ENCODE results near the gene FAM227B. TPM values are rescaled to one million over a fixed set of nuclear protein-coding genes. Genes with fewer than 3 reads are reported as not detected.
"Not testable (repeated sequence)": the region's sequence is repeated elsewhere in the genome, so short reads cannot be mapped to it uniquely, and the experiment has no call there.

FAM227B gene
- total RNA-seq, 3 donors from 2014 or later, result 1.3 to 2.4 (median 1.6) TPM

GRCh38 chr15:49382394-49382793, 238.2 kb downstream of the FAM227B start:
- no peak for DNase-seq
- Mint-ChIP-seq H3K4me1 (ENCODE audit: low read depth) (no peaks in the 10 kb centered on the region), H3K27me3 (ENCODE audit: low read depth) (peaks cover 6% of the 10 kb centered on the region), H3K9me3 (peaks cover 4% of the 10 kb centered on the region), H3K36me3 (ENCODE audit: insufficient read depth) (no peaks in the 10 kb centered on the region), H3K4me3 (no peak overlapping the region)
- ATAC-seq, result no peak

- Mint-ChIP-seq H3K27me3 (ENCODE audit: low read depth) (peaks cover 2% of the 10 kb centered on the region), H3K36me3 (ENCODE audit: insufficient read depth) (no peaks in the 10 kb centered on the region), H3K4me3 (no peak overlapping the region), H3K4me1 (ENCODE audit: low read depth) (no peaks in the 10 kb centered on the region), H3K9me3 (peaks cover 4% of the 10 kb centered on the region)
- DNase-seq, result no peak
- no peak for ATAC-seq
These were observed 239.7 kb downstream of the FAM227B start for GRCh38 chr15:49380912-49381311.

- Mint-ChIP-seq H3K36me3 (ENCODE audit: insufficient read depth) (no peaks in the 10 kb centered on the region), H3K9me3 (no peaks in the 10 kb centered on the region), H3K4me3 (no peak overlapping the region), H3K27me3 (ENCODE audit: low read depth) (peaks cover 2% of the 10 kb centered on the region), H3K4me1 (ENCODE audit: low read depth) (no peaks in the 10 kb centered on the region)
- DNase-seq (no peak), ATAC-seq (no peak)
These were observed 240.6 kb downstream of the FAM227B start for GRCh38 chr15:49379996-49380395.

DNA sequence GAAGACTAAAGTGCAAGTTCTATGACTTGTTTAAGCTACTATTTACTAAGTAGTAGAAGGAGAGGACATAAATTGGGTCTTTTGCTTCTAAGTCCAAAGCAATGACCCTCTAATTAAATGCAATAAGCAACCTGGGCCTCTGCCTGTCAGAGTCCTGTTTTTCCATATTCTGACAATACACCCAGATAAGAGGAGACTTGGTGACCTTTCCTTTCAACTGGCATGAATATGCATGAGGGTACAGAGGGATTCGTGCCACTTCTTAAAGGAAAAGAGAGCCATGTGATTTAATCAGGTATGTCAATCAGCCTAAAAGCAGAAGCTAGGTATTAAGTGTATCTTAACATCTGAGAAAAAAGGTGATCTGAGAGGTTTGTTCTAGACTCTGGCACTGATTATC, 248.3 kb downstream of the FAM227B start:
- Mint-ChIP-seq H3K4me1 (ENCODE audit: low read depth) (no peaks in the 10 kb centered on the region), H3K27me3 (ENCODE audit: low read depth) (no peaks in the 10 kb centered on the region), H3K4me3 (no peak overlapping the region), H3K9me3 (no peaks in the 10 kb centered on the region), H3K36me3 (ENCODE audit: insufficient read depth) (no peaks in the 10 kb centered on the region)
- no peak for DNase-seq
- ATAC-seq, result no peak

DNA sequence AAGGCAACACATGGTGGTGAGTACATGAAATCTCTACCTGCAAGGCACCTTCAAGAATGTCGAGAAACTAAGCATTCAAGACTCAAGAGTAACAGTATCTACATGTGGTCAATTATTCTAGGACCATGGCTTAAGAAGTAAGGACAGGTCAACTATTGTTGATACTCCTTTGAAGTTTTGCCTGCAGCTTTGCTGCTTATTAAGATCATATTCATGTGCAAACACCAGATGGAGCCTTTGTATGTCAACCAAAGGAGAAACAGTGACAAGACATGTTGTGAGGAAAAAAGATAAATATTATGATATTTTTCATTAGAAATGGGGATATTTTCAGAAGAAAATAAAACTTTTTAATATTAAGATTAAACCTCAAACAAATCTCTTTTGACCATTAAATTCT, 249.8 kb downstream of the FAM227B start:
- DNase-seq (no peak), ATAC-seq (no peak)
- Mint-ChIP-seq H3K4me3 (no peak overlapping the region), H3K4me1 (ENCODE audit: low read depth) (no peaks in the 10 kb centered on the region), H3K27me3 (ENCODE audit: low read depth) (no peaks in the 10 kb centered on the region), H3K36me3 (ENCODE audit: insufficient read depth) (peaks cover 5% of the 10 kb centered on the region), H3K9me3 (peaks cover 4% of the 10 kb centered on the region)

DNA sequence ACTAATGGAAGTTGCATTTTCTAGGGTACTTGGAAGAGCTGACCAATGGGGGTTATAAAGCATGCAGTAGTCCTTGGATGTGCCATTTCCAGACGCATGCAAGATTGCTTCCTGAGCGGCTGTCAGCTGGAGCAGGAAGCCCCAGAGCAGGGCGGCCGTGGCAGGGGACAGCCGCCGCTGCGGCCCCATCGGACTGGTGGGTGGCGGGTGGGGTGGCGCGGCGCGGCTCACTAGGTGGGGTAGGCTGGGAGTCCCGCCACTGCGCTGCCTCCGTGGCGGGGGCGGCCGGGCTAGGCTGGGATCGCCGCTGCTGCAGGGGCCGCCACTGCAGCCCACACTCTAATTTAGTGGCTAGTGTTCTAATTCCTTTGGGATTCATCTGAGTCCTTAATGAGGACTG, 254.1 kb downstream of the FAM227B start:
- H3K4me1 Mint-ChIP-seq (ENCODE audit: low read depth), result no peaks in the 10 kb centered on the region
- no peaks in the 10 kb centered on the region for H3K27me3 Mint-ChIP-seq (ENCODE audit: low read depth)
- no peak overlapping the region for H3K4me3 Mint-ChIP-seq

GRCh38 chr15:49361370-49361769, 259.2 kb downstream of the FAM227B start:
- H3K9me3 Mint-ChIP-seq, result peaks cover 15% of the 10 kb centered on the region
- no peak for ATAC-seq
- H3K4me1 Mint-ChIP-seq (ENCODE audit: low read depth), result no peaks in the 10 kb centered on the region
- H3K27me3 Mint-ChIP-seq (ENCODE audit: low read depth), result no peaks in the 10 kb centered on the region
- H3K4me3 Mint-ChIP-seq, result no peak overlapping the region
- peaks cover 5% of the 10 kb centered on the region for H3K36me3 Mint-ChIP-seq (ENCODE audit: insufficient read depth)
- no peak for DNase-seq

More for the DNA sequence above, 254.1 kb downstream of the FAM227B start:
- DNase-seq, result no peak
- Mint-ChIP-seq H3K9me3 (peaks cover 7% of the 10 kb centered on the region), H3K36me3 (ENCODE audit: insufficient read depth) (peaks cover 5% of the 10 kb centered on the region)
- no peak for ATAC-seq

DNA sequence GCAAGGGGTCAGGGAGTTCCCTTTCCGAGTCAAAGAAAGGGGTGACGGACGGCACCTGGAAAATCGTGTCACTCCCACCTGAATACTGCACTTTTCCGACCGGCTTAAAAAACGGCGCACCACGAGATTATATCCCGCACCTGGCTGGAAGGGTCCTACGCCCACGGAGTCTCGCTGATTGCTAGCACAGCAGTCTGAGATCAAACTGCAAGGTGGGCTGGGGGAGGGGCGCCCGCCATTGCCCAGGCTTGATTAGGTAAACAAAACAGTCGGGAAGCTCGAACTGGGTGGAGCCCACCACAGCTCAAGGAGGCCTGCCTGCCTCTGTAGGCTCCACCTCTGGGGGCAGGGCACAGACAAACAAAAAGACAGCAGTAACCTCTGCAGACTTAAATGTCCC, 266.2 kb downstream of the FAM227B start:
- H3K9me3 Mint-ChIP-seq, result peaks cover 19% of the 10 kb centered on the region
- not testable (repeated sequence) for H3K4me3 Mint-ChIP-seq; DNase-seq; H3K4me1 Mint-ChIP-seq (ENCODE audit: low read depth); ATAC-seq; H3K27me3 Mint-ChIP-seq (ENCODE audit: low read depth); H3K36me3 Mint-ChIP-seq (ENCODE audit: insufficient read depth)

GRCh38 chr15:49343546-49343945, 277.1 kb downstream of the FAM227B start:
- no peak for ATAC-seq
- H3K27me3 Mint-ChIP-seq (ENCODE audit: low read depth), result no peaks in the 10 kb centered on the region
- no peaks in the 10 kb centered on the region for H3K4me1 Mint-ChIP-seq (ENCODE audit: low read depth)
- peaks cover 41% of the 10 kb centered on the region for H3K36me3 Mint-ChIP-seq (ENCODE audit: insufficient read depth)
- DNase-seq, result no peak
- peaks cover 5% of the 10 kb centered on the region for H3K9me3 Mint-ChIP-seq
- no peak overlapping the region for H3K4me3 Mint-ChIP-seq

GRCh38 chr15:49339656-49340055, 281.0 kb downstream of the FAM227B start:
- peaks cover 5% of the 10 kb centered on the region for H3K9me3 Mint-ChIP-seq
- no peak overlapping the region for H3K4me3 Mint-ChIP-seq
- DNase-seq, result no peak
- no peaks in the 10 kb centered on the region for H3K27me3 Mint-ChIP-seq (ENCODE audit: low read depth)
- peaks cover 53% of the 10 kb centered on the region for H3K36me3 Mint-ChIP-seq (ENCODE audit: insufficient read depth)
- H3K4me1 Mint-ChIP-seq (ENCODE audit: low read depth), result no peaks in the 10 kb centered on the region
- no peak for ATAC-seq

DNA sequence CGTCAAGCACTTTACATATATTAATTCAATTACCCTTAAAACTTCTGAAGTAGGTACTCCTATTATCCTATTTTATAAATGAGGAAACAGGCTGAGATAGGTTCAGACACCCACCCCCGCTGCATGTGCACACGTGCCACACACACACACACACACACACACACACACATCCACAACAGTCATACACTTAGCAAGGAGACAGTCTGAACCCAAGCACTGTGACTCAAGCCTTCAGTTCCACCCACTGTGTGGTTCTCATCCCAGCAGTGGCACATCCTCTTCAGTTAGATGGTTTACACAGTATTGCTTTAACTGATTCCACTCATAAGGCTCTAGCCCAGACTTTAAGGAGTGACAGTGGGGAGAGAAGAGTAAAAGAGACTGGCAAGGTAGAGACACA, 288.7 kb downstream of the FAM227B start:
- Mint-ChIP-seq H3K36me3 (ENCODE audit: insufficient read depth) (peaks cover 30% of the 10 kb centered on the region), H3K9me3 (no peaks in the 10 kb centered on the region), H3K4me1 (ENCODE audit: low read depth) (no peaks in the 10 kb centered on the region), H3K27me3 (ENCODE audit: low read depth) (no peaks in the 10 kb centered on the region), H3K4me3 (no peak overlapping the region)
- no peak for ATAC-seq
- no peak for DNase-seq

- Mint-ChIP-seq H3K4me3 (no peak overlapping the region), H3K4me1 (ENCODE audit: low read depth) (no peaks in the 10 kb centered on the region), H3K36me3 (ENCODE audit: insufficient read depth) (peaks cover 26% of the 10 kb centered on the region), H3K27me3 (ENCODE audit: low read depth) (no peaks in the 10 kb centered on the region), H3K9me3 (no peaks in the 10 kb centered on the region)
- no peak for ATAC-seq
- DNase-seq, result no peak
These were observed 289.2 kb downstream of the FAM227B start for GRCh38 chr15:49331442-49331841.

- Mint-ChIP-seq H3K27me3 (ENCODE audit: low read depth) (no peaks in the 10 kb centered on the region), H3K4me1 (ENCODE audit: low read depth) (no peaks in the 10 kb centered on the region), H3K9me3 (no peaks in the 10 kb centered on the region), H3K36me3 (ENCODE audit: insufficient read depth) (peaks cover 26% of the 10 kb centered on the region), H3K4me3 (no peak overlapping the region)
- DNase-seq (no peak), ATAC-seq (no peak)
These were observed 290.5 kb downstream of the FAM227B start for GRCh38 chr15:49330166-49330565.

GRCh38 chr15:49328941-49329340, 291.7 kb downstream of the FAM227B start:
- no peaks in the 10 kb centered on the region for H3K9me3 Mint-ChIP-seq
- ATAC-seq, result no peak
- no peak overlapping the region for H3K4me3 Mint-ChIP-seq

DNA sequence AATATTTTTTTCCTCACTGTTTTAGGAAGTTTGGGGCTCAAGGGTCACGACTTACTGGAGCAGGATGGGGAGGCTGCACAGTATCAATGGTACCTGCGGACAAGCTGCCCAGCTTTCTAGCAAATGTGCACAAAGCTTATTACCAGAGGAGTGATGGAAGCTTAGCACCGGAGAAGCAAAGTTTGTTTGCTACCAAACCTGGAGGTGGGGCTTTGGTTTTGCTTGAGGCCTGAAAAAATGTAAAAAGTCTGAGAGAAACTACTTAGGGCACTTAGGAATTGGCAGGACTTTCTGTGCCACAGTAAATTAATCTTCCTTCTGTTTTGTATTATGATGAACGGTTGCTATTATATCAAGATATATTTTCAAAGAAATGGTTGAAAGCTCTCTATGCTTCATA, 292.7 kb downstream of the FAM227B start:
- H3K9me3 Mint-ChIP-seq, result no peaks in the 10 kb centered on the region
- H3K36me3 Mint-ChIP-seq (ENCODE audit: insufficient read depth), result peaks cover 28% of the 10 kb centered on the region
- H3K4me3 Mint-ChIP-seq, result no peak overlapping the region
- no peak for DNase-seq
- no peaks in the 10 kb centered on the region for H3K4me1 Mint-ChIP-seq (ENCODE audit: low read depth)
- no peaks in the 10 kb centered on the region for H3K27me3 Mint-ChIP-seq (ENCODE audit: low read depth)
- no peak for ATAC-seq

More at GRCh38 chr15:49328941-49329340, 291.7 kb downstream of the FAM227B start:
- Mint-ChIP-seq H3K4me1 (ENCODE audit: low read depth) (no peaks in the 10 kb centered on the region), H3K27me3 (ENCODE audit: low read depth) (no peaks in the 10 kb centered on the region), H3K36me3 (ENCODE audit: insufficient read depth) (peaks cover 28% of the 10 kb centered on the region)
- no peak for DNase-seq

- H3K27me3 Mint-ChIP-seq (ENCODE audit: low read depth), result no peaks in the 10 kb centered on the region
- no peak overlapping the region for H3K4me3 Mint-ChIP-seq
- H3K4me1 Mint-ChIP-seq (ENCODE audit: low read depth), result peaks cover 4% of the 10 kb centered on the region
- ATAC-seq (no peak), DNase-seq (no peak)
- H3K9me3 Mint-ChIP-seq, result no peaks in the 10 kb centered on the region
- H3K36me3 Mint-ChIP-seq (ENCODE audit: insufficient read depth), result peaks cover 40% of the 10 kb centered on the region
These were observed 297.4 kb downstream of the FAM227B start for GRCh38 chr15:49323207-49323606.

Data from activated T-cell treated with anti-CD3 and anti-CD28 coated beads, Interleukin-2, amount 50 U/mL, for 4 hours (primary cell).